H9 (cell line): ENCODE data around the gene NKAIN4. TPM values are rescaled to one million over a fixed set of nuclear protein-coding genes. Genes with fewer than 3 reads are reported as not detected.

Source experiments
- DNase-seq: peaks from one replicate; pipeline ENCODE4 v3.0.0-alpha.2; 2017
- H2AFZ ChIP-seq: one replicate; pipeline ENCODE4 v1.6.1; 2013; ENCODE audit warnings: mild to moderate bottlenecking, low read length, control low read depth, moderate library complexity
- H2AK5ac ChIP-seq: 2 replicates; pipeline ENCODE4 v1.6.1; 2013; ENCODE audit warnings: low read length, control low read depth, mixed read lengths; ENCODE audit not compliant: insufficient read length
- H2BK120ac ChIP-seq: one replicate; pipeline ENCODE4 v1.6.1; 2013; ENCODE audit warnings: low read depth, mild to moderate bottlenecking, low read length, control low read depth, inconsistent platforms; ENCODE audit not compliant: poor library complexity, severe bottlenecking
- H2BK12ac ChIP-seq: 2 replicates; pipeline ENCODE4 v1.6.1; 2013; ENCODE audit warnings: low read length, control low read depth, mixed read lengths, low read depth; ENCODE audit not compliant: insufficient read length
- H2BK15ac ChIP-seq: 2 replicates; pipeline ENCODE4 v1.6.1; 2013; ENCODE audit warnings: low read depth, low read length, control low read depth
- H2BK20ac ChIP-seq: one replicate; pipeline ENCODE4 v1.6.1; 2013; ENCODE audit warnings: low read depth, mild to moderate bottlenecking, low read length, control low read depth, inconsistent platforms; ENCODE audit not compliant: poor library complexity, severe bottlenecking
- H2BK5ac ChIP-seq: 2 replicates; pipeline ENCODE4 v1.6.1; 2013; ENCODE audit warnings: low read length, control low read depth, mixed read lengths; ENCODE audit not compliant: insufficient read length
- H3K14ac ChIP-seq: 2 replicates; pipeline ENCODE4 v1.6.1; 2013; ENCODE audit warnings: low read length, control low read depth; ENCODE audit not compliant: insufficient read depth
- H3K18ac ChIP-seq: 2 replicates; pipeline ENCODE4 v1.6.1; 2013; ENCODE audit warnings: low read depth, mild to moderate bottlenecking, mixed read lengths, low read length, control low read depth; ENCODE audit not compliant: insufficient read length
- H3K23ac ChIP-seq: 2 replicates; pipeline ENCODE4 v1.6.1; 2013; ENCODE audit warnings: low read length, control low read depth, mixed read lengths, low read depth; ENCODE audit not compliant: insufficient read length
- H3K23me2 ChIP-seq: 2 replicates; pipeline ENCODE4 v1.6.1; 2013; ENCODE audit warnings: low read depth, mild to moderate bottlenecking, mixed read lengths, low read length, control low read depth; ENCODE audit not compliant: insufficient read length, poor library complexity, severe bottlenecking
- H3K27ac ChIP-seq: 2 replicates; pipeline ENCODE4 v1.5.1; 2013; ENCODE audit warnings: low read length, control low read depth, mixed read lengths, low read depth; ENCODE audit not compliant: insufficient read length
- H3K27me3 ChIP-seq: 2 replicates; pipeline ENCODE4 v1.6.1; 2013; ENCODE audit warnings: low read length, control low read depth, inconsistent platforms; ENCODE audit not compliant: insufficient read depth
- H3K4ac ChIP-seq: 2 replicates; pipeline ENCODE4 v1.6.1; 2013; ENCODE audit warnings: low read depth, mild to moderate bottlenecking, control low read depth, inconsistent platforms, low read length, moderate library complexity
- H3K4me1 ChIP-seq: 2 replicates; pipeline ENCODE4 v1.6.1; 2013; ENCODE audit warnings: low read length, control low read depth, inconsistent platforms; ENCODE audit not compliant: insufficient read depth
- H3K4me2 ChIP-seq: 2 replicates; pipeline ENCODE4 v1.6.1; 2013; ENCODE audit warnings: low read length, control low read depth, mixed read lengths; ENCODE audit not compliant: insufficient read length, insufficient read depth
- H3K56ac ChIP-seq: 2 replicates; pipeline ENCODE4 v1.6.1; 2013; ENCODE audit warnings: low read depth, mild to moderate bottlenecking, mixed read lengths, low read length, control low read depth; ENCODE audit not compliant: insufficient read length
- H3K79me1 ChIP-seq: 2 replicates; pipeline ENCODE4 v1.6.1; 2013; ENCODE audit warnings: low read depth, mild to moderate bottlenecking, moderate library complexity, low read length, control low read depth, inconsistent platforms; ENCODE audit not compliant: insufficient read depth, poor library complexity, severe bottlenecking
- H3K79me2 ChIP-seq: 2 replicates; pipeline ENCODE4 v1.6.1; 2013; ENCODE audit warnings: low read length, control low read depth, inconsistent platforms; ENCODE audit not compliant: insufficient read depth
- H3K9ac ChIP-seq: 2 replicates; pipeline ENCODE4 v1.6.1; 2013; ENCODE audit warnings: low read length, control low read depth, mixed read lengths; ENCODE audit not compliant: insufficient read length; ENCODE audit errors: extremely low read depth
- H3K9me3 ChIP-seq: one replicate; pipeline ENCODE4 v1.6.1; 2013; ENCODE audit warnings: low read depth, low read length, inconsistent platforms; ENCODE audit not compliant: control insufficient read depth
- H3T11ph ChIP-seq: one replicate; pipeline ENCODE4 v1.6.1; 2013; ENCODE audit warnings: mild to moderate bottlenecking, low read length, control low read depth, inconsistent platforms
- H4K20me1 ChIP-seq: one replicate; pipeline ENCODE4 v1.6.1; 2013; ENCODE audit not compliant: control insufficient read depth, insufficient read length, insufficient read depth
- H4K5ac ChIP-seq: 2 replicates; pipeline ENCODE4 v1.6.1; 2013; ENCODE audit warnings: low read depth, mild to moderate bottlenecking, mixed read lengths, low read length, control low read depth; ENCODE audit not compliant: insufficient read length
- H4K8ac ChIP-seq: replicated peaks from 2 replicates; pipeline ENCODE4 v1.6.1; 2013; ENCODE audit warnings: low read length, control low read depth, mixed read lengths, low read depth; ENCODE audit not compliant: insufficient read length
- H4K91ac ChIP-seq: 2 replicates; pipeline ENCODE4 v1.6.1; 2013; ENCODE audit warnings: low read depth, mild to moderate bottlenecking, moderate library complexity, mixed read lengths, low read length, control low read depth; ENCODE audit not compliant: insufficient read length
- H3K27ac Mint-ChIP-seq, 3 experiments: 2 replicates in 2 of 3; 3 replicates in 1 of 3; pipeline ENCODE4 v1.8.0; 2020 to 2021; ENCODE audit warnings: mixed read lengths in 3 of 3, mild to moderate bottlenecking in 1 of 3, moderate library complexity in 1 of 3
- H3K27me3 Mint-ChIP-seq: 2 replicates; pipeline ENCODE4 v1.8.0; 2021; ENCODE audit warnings: low read depth, mild to moderate bottlenecking, moderate library complexity, mixed read lengths
- H3K36me3 Mint-ChIP-seq, 3 experiments: 2 replicates in 2 of 3; 3 replicates in 1 of 3; pipeline ENCODE4 v1.8.0; 2020 to 2021; ENCODE audit warnings: low read depth in 3 of 3, mixed read lengths in 3 of 3; ENCODE audit not compliant: insufficient read depth in 1 of 3
- H3K4me1 Mint-ChIP-seq, 2 experiments: 2 replicates each; pipeline ENCODE4 v1.8.0; 2020; ENCODE audit warnings: mixed read lengths in 2 of 2
- H3K4me3 Mint-ChIP-seq, 2 experiments: 2 replicates in 1 of 2; 3 replicates in 1 of 2; pipeline ENCODE4 v1.8.0; 2020 to 2021; ENCODE audit warnings: mild to moderate bottlenecking in 2 of 2, mixed read lengths in 2 of 2, moderate library complexity in 1 of 2
- H3K9me3 Mint-ChIP-seq, 2 experiments: 2 replicates in 1 of 2; 3 replicates in 1 of 2; pipeline ENCODE4 v1.8.0; 2020; ENCODE audit warnings: mild to moderate bottlenecking in 2 of 2, mixed read lengths in 2 of 2, moderate library complexity in 1 of 2
- CTCF ChIP-seq: fragments of 200-600 bp; sonication (generic); conservative IDR thresholded peaks from 3 replicates; pipeline ENCODE4 v1.8.0; 2021; ENCODE audit warnings: antibody characterized with exemption, mild to moderate bottlenecking
- WGBS: extraction: QIAGEN DNeasy Blood & Tissue Kit; methylation state at CpG from one replicate; pipeline ENCODE4 v1.1.7; 2013; ENCODE audit warnings: missing lambda C conversion rate, low lambda C conversion rate, mixed read lengths; ENCODE audit not compliant: insufficient read length; ENCODE audit errors: extremely low coverage; 5-methylcytosine and 5-hydroxymethylcytosine counted together
- total RNA-seq: library from RNA; stranded (reverse); gene quantifications from 2 replicates; pipeline ENCODE4 v1.2.1, GENCODE V29; 2021

Gene NKAIN4
- total RNA-seq, 1 experiment from 2014 or later = 20.9 TPM

DNA sequence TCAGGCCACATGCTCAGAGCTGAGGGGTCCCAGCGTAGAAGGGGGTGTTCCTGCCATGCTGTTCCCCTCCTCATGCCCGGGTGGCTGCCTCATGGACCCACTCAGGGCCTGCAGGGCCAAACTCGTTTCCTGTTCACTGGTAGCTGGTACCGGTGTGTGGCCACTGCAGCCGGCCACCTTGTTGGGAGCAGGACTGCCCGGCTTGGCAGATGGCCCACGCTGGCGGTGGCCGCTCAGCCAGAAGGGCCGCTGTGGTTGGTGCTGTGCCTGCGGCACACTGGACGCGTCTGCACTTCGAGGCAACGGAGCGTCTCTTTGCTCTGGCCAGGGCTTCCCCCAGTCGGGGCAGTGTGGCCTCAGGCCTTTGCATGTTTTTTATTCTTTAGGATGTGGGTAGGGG is 28.7 kb upstream of the NKAIN4 start:
- no peak overlapping the region for H2BK12ac ChIP-seq
- H3K23ac ChIP-seq = no peak overlapping the region
- no peak overlapping the region for H2BK20ac ChIP-seq
- no peaks in the 10 kb centered on the region for H3K79me1 ChIP-seq
- no peaks in the 10 kb centered on the region for H3K9me3 ChIP-seq
- TF ChIP-seq CTCF = no peak
- H3K27ac ChIP-seq = no peak overlapping the region
- H4K20me1 ChIP-seq = no peaks in the 10 kb centered on the region
- Mint-ChIP-seq H3K36me3 (peaks cover 13 to 69% (median 56%) of the 10 kb centered on the region in 3 experiments; a peak in 6 of 7 replicates), H3K9me3 (no peaks in the 10 kb centered on the region), H3K27ac (no peak overlapping the region), H3K4me3 (no peak overlapping the region), H3K4me1 (no peaks in the 10 kb centered on the region), H3K27me3 (no peaks in the 10 kb centered on the region)
- no peak overlapping the region for H3K56ac ChIP-seq
- peaks cover 3% of the 10 kb centered on the region for H3K23me2 ChIP-seq
- no peaks in the 10 kb centered on the region for H3K27me3 ChIP-seq
- no CpG with 5 or more reads among the region's 17 CpGs for WGBS
- DNase-seq = no peak
- no peak overlapping the region for H2AK5ac ChIP-seq
- H3K14ac ChIP-seq = no peak overlapping the region
- no peak overlapping the region for H2AFZ ChIP-seq
- no peak overlapping the region for H4K8ac ChIP-seq
- no peak overlapping the region for H3T11ph ChIP-seq
- H3K9ac ChIP-seq = no peak overlapping the region
- no peak overlapping the region for H3K4me2 ChIP-seq
- no peak overlapping the region for H4K91ac ChIP-seq
- H3K4me1 ChIP-seq = no peaks in the 10 kb centered on the region
- no peaks in the 10 kb centered on the region for H3K79me2 ChIP-seq
- no peak overlapping the region for H2BK15ac ChIP-seq
- no peak overlapping the region for H3K18ac ChIP-seq
- no peak overlapping the region for H2BK5ac ChIP-seq
- no peak overlapping the region for H2BK120ac ChIP-seq
- H4K5ac ChIP-seq = no peak overlapping the region
- H3K4ac ChIP-seq = no peak overlapping the region
